ENCODE measurements around the gene KIF7. TPM values are rescaled to one million over a fixed set of nuclear protein-coding genes. Genes with fewer than 3 reads are reported as not detected.

KIF7 gene
- total RNA-seq, 1 donor from 2014 or later: 4.3 TPM

- Histone ChIP-seq H3K4me2 (peak overlapping the region; percentile 79), H2AFZ (replicated peaks) (peak overlapping the region; percentile 90), H3K9ac (no peak overlapping the region), H3K4me3 (peak overlapping the region; percentile 45), H3K27ac (no peak overlapping the region), H4K20me1 (ENCODE audit: low read depth) (no peaks in the 10 kb centered on the region), H3K79me2 (ENCODE audit: low read depth) (no peaks in the 10 kb centered on the region), H3K4me1 (peaks cover 13% of the 10 kb centered on the region), H3F3A (ENCODE audit: low read depth) (peaks cover 18% of the 10 kb centered on the region), H3K9me3 (ENCODE audit: low read depth) (no peaks in the 10 kb centered on the region), H3K27me3 (peaks cover 24% of the 10 kb centered on the region), H3K36me3 (no peaks in the 10 kb centered on the region)
- Mint-ChIP-seq H3K27me3 (ENCODE audit: insufficient read depth, low read depth) (peaks cover 18% of the 10 kb centered on the region), H3K36me3 (no peaks in the 10 kb centered on the region), H3K4me1 (peaks cover 10% of the 10 kb centered on the region), H3K9me3 (no peaks in the 10 kb centered on the region), H3K27ac (no peak overlapping the region), H3K4me3 (peak overlapping the region; percentile 62)
- DNase-seq (ENCODE audit: low spot score): no peak
- TF ChIP-seq CTCF (IDR thresholded peaks at IDR 0.05) (no peak), EZH2phosphoT487 (IDR thresholded peaks at IDR 0.05) (no peak), EZH2 (IDR thresholded peaks at IDR 0.05) (no peak)
Observed at GRCh38 chr15:89666184-89666857, 11.1 kb upstream of the KIF7 start.

GRCh38 chr15:89665449-89666181 is 10.3 kb upstream of the KIF7 start:
- Histone ChIP-seq H3K27ac (no peak overlapping the region), H3K9ac (no peak overlapping the region), H2AFZ (replicated peaks) (peak overlapping the region; percentile 90), H3K27me3 (peaks cover 31% of the 10 kb centered on the region), H3K79me2 (ENCODE audit: low read depth) (no peaks in the 10 kb centered on the region), H3K36me3 (no peaks in the 10 kb centered on the region), H3K9me3 (ENCODE audit: low read depth) (no peaks in the 10 kb centered on the region), H3K4me3 (peak overlapping the region; percentile 45), H3F3A (ENCODE audit: low read depth) (peaks cover 18% of the 10 kb centered on the region), H3K4me1 (peaks cover 13% of the 10 kb centered on the region), H4K20me1 (ENCODE audit: low read depth) (no peaks in the 10 kb centered on the region), H3K4me2 (peak overlapping the region; percentile 79)
- peak; percentile 82 for DNase-seq (ENCODE audit: low spot score)
- TF ChIP-seq EZH2 (IDR thresholded peaks at IDR 0.05): no peak
- no peak for TF ChIP-seq CTCF (IDR thresholded peaks at IDR 0.05)
- peak; percentile 48 for TF ChIP-seq EZH2phosphoT487 (IDR thresholded peaks at IDR 0.05)
- H3K9me3 Mint-ChIP-seq: no peaks in the 10 kb centered on the region
- peaks cover 10% of the 10 kb centered on the region for H3K4me1 Mint-ChIP-seq
- H3K27me3 Mint-ChIP-seq (ENCODE audit: insufficient read depth, low read depth): peaks cover 22% of the 10 kb centered on the region
- H3K4me3 Mint-ChIP-seq: peak overlapping the region; percentile 62
- H3K36me3 Mint-ChIP-seq: no peaks in the 10 kb centered on the region
- H3K27ac Mint-ChIP-seq: no peak overlapping the region

GRCh38 chr15:89664441-89665350 is 9.4 kb upstream of the KIF7 start:
- no peaks in the 10 kb centered on the region for H3K36me3 Mint-ChIP-seq
- H2AFZ ChIP-seq (replicated peaks): peak overlapping the region; percentile 90

More at GRCh38 chr15:89664441-89665350, 9.4 kb upstream of the KIF7 start:
- no peak overlapping the region for H3K27ac Mint-ChIP-seq
- peak overlapping the region; percentile 68 for H3K4me3 Mint-ChIP-seq
- no peak overlapping the region for H3K27ac ChIP-seq
- H3K27me3 ChIP-seq: peaks cover 41% of the 10 kb centered on the region
- H3K27me3 Mint-ChIP-seq (ENCODE audit: insufficient read depth, low read depth): peaks cover 27% of the 10 kb centered on the region
- TF ChIP-seq EZH2phosphoT487 (IDR thresholded peaks at IDR 0.05) (no peak), EZH2 (IDR thresholded peaks at IDR 0.05) (no peak), CTCF (IDR thresholded peaks at IDR 0.05) (no peak)
- peaks cover 10% of the 10 kb centered on the region for H3K4me1 Mint-ChIP-seq
- no peak for DNase-seq (ENCODE audit: low spot score)
- H3K4me3 ChIP-seq: peak overlapping the region; percentile 45
- H3K36me3 ChIP-seq: no peaks in the 10 kb centered on the region
- no peak overlapping the region for H3K9ac ChIP-seq
- no peaks in the 10 kb centered on the region for H3K79me2 ChIP-seq (ENCODE audit: low read depth)
- no peaks in the 10 kb centered on the region for H4K20me1 ChIP-seq (ENCODE audit: low read depth)
- H3K4me1 ChIP-seq: peaks cover 13% of the 10 kb centered on the region
- H3K4me2 ChIP-seq: peak overlapping the region; percentile 79
- H3K9me3 ChIP-seq (ENCODE audit: low read depth): no peaks in the 10 kb centered on the region
- H3K9me3 Mint-ChIP-seq: no peaks in the 10 kb centered on the region
- peaks cover 18% of the 10 kb centered on the region for H3F3A ChIP-seq (ENCODE audit: low read depth)
